GM19468 (cell line): ENCODE results near the gene ERC2.

Experiments
- ATAC-seq: cut with Tn5 transposase; IDR thresholded peaks from one replicate; pipeline ENCODE4 v1.9.1; 2021; ENCODE audit warnings: mild to moderate bottlenecking, moderate library complexity, moderate number of reproducible peaks; ENCODE audit not compliant: unreplicated experiment; ENCODE audit errors: extremely low read depth

Gene ERC2

DNA sequence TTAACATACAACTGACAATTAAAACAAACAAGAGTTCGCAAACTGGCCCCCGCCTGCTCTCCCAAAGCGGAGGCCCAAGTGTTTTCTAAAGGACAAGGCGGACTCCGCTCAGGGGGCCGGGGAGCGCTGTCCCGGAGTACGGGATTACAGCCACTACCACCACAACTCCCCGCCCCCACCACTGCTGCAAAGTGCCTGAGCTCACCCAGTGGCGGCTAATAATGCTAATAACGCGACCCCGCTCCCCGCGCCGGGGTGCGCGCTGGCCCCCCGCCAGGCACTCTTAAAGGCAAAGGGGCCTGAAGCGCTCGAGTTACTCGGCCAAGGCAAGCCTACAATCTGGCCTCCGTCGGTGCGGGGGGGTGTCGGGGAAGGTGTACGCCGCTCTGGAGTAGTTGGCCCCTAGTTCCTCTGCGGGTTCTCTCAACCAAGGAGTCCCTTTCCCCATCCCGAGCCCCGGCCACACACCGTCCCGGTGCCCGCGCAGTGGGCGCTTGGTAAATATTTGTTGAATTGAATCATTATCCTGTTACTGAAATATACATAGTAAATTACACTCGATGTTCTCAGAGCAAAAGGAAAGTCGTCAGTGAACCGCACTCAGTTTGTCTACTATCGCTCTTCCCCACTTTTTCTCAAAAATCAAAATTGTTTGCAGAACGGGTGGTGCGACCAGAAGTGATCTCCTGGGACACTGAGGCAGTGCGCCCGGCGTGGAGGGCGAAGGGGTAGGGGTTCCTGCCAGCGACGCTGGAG, 982.0 kb downstream of the ERC2 start:
- ATAC-seq = no peak

GRCh38 chr3:55484801-55485791, 983.2 kb downstream of the ERC2 start:
- no peak for ATAC-seq

DNA sequence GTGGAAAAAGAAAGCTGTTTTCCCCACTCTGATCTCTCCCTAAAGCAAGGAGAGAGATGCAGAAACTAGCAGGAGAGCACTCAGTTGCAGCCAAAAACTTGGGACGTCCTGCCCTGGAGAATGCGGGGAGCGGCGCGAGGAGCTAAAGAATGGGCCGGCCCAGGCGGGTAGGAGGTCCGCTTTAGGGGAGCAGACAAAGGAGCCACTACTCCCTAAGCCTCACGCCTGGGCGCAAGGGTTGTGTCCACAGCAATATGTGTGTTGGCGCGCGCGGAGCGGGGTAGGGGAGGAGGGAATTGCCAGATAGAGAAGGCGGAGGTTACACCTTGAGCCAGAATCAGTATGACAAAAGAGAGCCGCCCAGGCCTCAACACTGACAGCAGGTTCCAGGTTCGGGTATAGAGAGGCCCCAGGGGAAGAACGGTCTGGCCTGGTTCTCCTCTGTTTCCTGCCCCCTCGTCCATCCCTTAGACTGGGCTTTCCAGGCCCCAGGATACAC, 984.0 kb downstream of the ERC2 start:
- ATAC-seq = no peak

GRCh38 chr3:55483196-55484095, 984.8 kb downstream of the ERC2 start:
- no peak for ATAC-seq

DNA sequence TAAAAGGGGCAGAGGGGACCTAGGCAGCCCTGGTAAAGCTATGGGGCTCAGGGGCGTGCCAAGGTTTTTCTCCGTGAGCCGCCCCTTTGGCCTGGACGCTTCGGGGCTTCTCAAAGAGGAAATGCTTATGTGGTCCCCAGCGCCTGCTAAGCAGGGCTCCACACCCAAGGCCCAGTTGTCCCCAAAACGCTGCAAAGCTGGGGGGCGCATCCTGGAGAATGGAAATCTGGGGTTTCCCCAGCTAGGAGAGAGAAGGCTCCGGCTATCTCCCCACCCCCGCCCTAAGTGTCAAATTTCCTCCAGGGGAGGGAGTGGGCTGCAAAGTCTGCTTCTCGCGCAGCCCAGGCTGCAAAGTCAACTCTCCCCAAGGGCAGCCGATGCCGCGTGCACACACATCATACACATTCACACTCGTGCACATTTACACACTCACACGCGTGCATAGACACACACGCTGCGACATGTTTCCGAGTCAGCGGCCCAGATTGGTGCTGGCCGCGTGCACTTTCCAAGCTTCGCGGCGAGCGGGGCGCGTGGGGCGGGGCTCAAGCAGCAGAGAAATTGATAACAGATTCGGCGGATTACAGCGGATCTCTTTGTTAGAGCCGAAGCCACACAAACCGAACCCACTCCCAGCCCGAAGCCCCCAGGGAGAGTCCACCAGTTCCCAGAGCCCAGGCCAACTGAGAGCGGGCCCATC, 985.6 kb downstream of the ERC2 start:
- no peak for ATAC-seq

DNA sequence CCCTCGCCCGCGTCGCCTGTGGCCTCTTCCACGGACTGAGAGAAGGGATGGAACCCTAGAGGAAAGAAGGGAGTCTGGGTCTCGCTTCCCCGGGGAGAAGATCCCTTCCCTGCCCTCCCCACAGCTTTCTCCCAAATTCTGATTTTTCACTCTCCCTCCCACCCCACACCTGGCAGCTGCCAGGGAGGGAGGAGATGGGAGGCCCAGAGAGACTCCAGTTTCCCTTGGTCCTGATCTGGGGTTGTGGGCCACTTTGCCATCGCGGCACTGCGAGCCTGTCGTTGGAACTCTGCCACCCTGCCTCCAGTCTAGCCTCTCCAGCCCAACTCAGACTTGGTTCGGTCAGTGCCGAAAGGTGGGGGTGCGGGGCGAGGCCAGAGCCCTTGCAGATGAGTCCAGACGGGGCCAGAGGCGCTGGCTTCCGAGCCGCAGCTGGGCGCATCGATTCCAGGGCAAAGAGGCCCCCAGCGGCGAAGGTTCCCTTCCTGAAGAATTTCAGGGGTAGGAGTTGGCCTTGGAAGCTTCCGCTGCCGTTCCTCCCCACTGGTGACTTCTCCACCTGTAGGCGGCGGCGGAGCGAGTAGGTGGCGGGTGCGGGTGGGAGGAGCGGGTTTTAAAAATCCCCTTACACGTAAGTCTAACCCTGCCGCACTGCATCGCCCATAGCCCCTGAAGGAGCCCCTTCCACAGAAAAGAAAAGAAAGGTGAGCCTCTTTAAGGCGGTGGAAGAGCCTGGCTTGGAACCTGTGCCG, 986.3 kb downstream of the ERC2 start:
- no peak for ATAC-seq

DNA sequence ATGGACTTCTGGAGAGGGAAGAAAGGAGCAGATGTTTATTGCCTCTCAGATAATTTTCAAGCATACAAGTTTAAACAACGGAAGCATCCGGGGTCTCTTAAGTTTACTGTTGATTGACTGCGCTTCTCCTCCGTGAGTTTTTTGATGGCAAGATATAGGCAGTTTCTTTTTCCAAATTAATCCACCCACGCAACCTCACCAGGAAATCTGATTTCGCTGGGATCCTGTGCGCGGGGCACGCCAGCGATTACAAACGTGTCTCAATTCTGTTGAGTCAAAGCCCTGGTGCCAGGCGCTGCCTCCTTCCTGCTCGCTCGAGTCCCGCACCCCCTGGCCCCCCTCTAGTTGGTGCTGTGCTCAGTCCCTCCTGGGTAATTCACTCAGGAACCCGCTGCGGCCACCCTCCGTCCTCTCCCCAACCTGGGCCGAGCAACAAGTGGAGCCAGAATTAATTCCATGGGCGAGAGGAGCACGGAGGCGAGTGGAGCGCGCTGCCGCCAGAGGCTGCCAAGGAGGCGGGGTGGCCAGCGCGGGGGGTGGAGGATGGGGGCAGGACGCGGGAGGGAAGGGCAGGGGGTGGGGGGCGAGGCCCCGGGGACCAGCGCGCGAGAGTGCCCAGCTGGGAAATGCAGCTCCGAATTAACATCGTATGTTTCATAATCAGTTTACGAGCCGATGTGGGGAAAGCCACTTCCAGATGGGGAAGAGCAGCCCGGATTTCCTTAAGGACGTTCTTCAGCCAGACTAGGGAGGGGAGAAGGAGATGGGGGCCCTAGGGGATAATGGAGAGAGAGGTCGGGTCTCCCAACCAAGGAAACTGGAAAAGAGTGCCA, 987.1 kb downstream of the ERC2 start:
- no peak for ATAC-seq

DNA sequence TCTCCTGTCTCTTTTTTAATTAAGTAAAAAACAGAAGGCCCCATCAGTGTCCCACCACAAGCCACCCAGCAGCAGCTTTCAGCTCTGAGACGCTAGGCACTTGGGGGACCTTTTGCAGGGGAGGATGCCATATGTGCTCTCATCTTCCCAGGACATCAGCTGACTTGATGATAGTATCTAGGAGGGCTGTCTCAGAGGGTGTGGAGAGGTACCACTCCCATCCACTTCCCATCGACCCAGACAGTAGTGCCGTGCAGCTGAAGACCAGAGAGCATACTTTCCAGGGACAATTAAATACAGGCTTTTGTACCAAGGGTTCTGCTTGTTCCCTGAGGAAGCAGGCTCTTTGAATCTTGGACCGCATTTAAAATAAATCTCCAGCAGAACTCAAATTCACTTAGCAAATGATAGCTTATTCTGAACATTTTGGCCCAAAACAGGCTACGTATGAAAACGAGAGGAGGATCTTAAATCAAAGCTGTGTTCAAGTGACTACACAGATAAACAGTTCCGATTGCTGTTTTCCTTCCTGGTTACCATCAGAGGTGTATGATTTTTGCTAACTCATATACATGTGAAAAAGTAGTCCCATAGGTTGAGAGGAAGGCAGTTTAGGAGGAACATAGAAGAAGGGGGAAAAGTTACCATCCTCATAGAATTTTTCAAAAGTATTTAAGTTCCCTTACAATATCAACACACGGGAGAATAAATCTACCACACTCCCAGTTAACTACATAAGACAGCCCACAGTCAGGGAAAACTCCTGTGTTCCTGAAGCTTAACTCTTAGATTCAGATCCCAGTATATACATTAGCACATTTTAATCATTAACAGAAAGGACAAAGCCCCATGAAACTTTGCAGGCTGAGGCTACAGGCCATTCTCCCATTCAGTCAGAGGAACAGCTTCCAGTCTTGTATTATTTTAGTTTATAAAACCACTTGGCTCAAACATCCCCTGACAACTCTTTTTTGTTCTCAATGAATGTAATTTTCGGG, 990.7 kb downstream of the ERC2 start:
- ATAC-seq = no peak

GRCh38 chr3:55476515-55476914, 991.8 kb downstream of the ERC2 start:
- ATAC-seq = no peak

GRCh38 chr3:55474213-55474632, 994.0 kb downstream of the ERC2 start:
- no peak for ATAC-seq

GRCh38 chr3:55473788-55474187, 994.5 kb downstream of the ERC2 start:
- ATAC-seq = no peak

- no peak for ATAC-seq
These were observed 996.6 kb downstream of the ERC2 start for GRCh38 chr3:55471522-55472280.

GRCh38 chr3:55471084-55471483, 997.2 kb downstream of the ERC2 start:
- ATAC-seq = no peak

DNA sequence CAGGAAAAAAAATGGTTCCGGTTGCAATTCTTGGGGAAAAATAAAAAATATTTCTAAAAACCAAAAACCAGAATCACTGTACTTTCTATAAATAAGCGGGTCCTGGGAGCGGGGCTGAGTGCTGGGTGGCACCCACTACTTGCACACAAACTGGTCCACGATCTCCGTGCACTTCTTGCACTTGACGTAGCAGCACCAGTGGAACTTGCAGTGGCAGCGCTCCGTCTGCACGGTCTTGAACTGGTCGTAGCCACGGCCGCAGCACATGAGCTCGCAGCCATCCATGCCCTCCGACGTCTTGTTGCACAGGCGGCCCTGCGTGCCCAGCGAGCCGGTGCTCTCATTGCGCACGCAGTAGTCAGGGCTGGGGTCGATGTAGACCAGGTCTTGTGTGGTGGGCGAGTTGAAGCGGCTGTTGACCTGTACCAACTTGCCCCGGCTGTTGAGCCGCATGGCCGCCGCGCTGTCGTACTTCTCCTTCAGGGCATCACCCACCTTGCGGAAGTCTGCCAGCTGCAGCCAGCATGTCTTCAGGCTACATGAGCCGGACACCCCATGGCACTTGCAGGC, 998.2 kb downstream of the ERC2 start:
- no peak for ATAC-seq

GRCh38 chr3:55468251-55468650, 1000.0 kb downstream of the ERC2 start:
- ATAC-seq = no peak

- no peak for ATAC-seq
These were observed 1001.2 kb downstream of the ERC2 start for GRCh38 chr3:55467099-55467498.
